NOMO-1 (cell line): ENCODE measurements around the gene SLC5A7.

ENCODE experiments used
- DNase-seq, 2 experiments: peaks; one replicate each; lab custom pipeline; 2025; ENCODE audit not compliant: unreplicated experiment in 2 of 2; lab: John Stamatoyannopoulos, UW

Gene SLC5A7

DNA sequence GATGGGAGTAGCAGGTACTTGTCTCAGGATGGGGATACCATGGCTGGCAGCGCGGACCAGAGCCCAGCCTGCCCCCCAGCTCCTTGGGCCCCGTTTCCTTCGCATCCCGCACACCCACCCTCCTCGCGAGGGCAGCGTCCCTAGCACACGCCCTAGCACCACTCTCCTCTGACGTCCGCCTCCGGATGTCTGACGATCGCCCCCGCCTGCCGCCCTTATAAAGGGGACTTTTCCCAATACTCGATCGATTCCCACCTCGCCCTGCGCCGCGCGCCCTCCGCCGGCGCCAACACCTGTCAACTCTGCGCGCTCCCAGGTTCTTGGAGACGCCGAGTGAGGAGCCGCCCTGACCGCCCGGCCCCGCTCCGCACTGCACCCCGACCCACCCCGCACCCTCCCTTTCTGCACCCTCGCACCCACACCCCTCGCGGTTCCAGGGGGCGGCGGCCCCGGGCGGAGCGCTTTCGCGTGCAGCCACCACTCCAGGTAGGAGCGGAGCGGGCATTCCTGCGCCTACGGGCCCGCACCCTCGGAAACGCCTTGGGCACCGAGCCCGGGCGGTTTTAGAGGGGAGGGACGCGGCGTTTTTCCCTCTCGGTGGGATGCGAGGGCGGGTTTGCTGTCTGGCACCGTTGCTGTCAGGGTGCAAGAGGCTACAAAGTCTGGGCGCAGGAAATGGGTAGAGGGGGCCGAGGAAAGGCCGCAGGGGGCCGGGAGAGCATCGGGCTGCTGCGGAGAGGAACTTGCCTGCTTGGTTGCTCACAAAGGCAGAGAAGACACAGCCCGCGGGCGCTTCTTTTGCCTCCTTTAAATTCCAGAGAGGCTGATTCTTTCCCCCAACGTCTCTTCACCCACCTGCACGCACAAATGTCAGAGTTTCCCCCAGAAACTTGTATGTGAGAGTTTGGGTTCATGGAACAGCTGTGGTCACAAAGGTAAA lies at the start of gene SLC5A7:
TSS of gene SLC5A7 (plus strand) at position 247 of the 940 bp plus-strand sequence. CDS start 1,632 bp downstream, outside the sequence.
- DNase-seq, result no peak

DNA sequence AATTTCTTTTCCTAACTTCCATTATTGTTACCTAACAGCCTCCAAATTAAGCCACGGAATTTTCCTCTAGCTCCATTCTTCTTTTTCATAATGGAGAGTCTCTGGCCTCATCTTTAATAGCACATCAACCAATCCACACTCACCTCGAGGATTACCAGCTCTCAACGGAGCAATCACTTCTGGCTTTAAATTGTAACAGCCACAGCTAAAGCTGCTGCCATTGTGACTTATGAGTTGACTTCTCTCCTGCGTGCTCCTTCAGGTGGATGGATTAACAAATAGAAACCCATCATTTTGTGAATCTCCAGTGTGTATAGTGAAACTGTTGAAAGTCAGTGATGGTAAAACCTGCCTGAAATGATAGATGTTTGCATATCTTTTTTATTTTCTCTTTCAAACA lies 24.9 kb upstream of the SLC5A7 start:
- DNase-seq, result no peak

GRCh38 chr2:107964185-107964584 lies 22.1 kb upstream of the SLC5A7 start:
- no peak for DNase-seq

DNA sequence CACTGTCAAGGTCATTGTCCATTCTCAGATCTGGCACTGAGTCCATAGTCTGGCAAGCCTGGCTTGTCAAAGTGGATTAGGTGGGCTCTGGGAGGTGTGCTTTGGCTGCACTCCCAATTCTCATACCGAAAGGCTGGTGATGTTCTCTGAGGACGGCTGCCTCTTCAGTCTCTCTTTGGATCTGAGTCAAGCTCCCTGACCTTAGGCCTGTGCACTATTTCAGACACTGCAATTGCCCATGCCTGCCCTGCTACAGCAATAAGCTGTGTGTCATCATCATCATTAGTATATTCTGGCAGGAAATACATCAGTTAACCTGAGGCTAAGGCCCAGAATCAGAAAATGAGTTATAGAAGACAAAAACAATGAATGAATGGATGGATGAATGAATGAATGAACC lies 1.6 kb upstream of the SLC5A7 start:
- DNase-seq, result no peak

- no peak for DNase-seq
Observed at GRCh38 chr2:107988108-107988507, 1.8 kb downstream of the SLC5A7 start.

DNA sequence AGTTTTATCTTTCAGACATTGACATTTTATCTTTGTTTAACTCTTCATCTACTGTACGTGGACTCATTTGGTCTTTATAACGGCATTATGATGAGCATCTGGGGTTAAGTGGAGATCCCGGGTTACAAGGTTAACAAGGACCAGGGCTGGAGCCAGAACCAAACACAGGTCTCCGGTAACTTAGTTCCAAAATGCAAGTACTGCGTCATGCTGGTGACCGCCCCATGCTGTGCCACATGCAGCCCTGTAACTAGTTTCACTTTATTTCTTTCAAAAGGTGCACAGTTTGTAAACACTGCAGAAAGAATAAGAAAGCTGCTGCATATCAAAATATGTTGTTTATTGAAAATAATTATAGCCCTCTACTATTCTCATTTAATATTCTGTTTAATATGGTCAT lies 3.1 kb downstream of the SLC5A7 start:
- DNase-seq, result no peak

DNA sequence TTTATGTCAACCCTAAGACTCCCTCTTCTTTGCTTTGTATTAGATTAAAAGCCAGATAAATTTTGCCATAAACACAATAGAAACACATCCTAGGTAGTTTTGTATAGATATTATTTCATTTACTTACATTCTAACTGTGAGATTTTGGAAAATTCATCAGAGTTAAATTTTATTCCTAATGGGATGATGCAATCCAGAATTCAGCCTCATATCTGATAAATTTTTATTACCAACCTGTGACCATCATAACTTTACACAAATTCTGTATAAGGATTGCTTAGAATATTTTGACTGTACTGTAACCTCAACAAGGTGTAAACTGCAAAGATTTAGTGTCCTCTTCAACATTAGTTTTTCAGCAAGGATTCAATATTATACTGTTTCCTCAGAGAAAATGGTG lies 4.4 kb downstream of the SLC5A7 start:
- DNase-seq, result no peak

DNA sequence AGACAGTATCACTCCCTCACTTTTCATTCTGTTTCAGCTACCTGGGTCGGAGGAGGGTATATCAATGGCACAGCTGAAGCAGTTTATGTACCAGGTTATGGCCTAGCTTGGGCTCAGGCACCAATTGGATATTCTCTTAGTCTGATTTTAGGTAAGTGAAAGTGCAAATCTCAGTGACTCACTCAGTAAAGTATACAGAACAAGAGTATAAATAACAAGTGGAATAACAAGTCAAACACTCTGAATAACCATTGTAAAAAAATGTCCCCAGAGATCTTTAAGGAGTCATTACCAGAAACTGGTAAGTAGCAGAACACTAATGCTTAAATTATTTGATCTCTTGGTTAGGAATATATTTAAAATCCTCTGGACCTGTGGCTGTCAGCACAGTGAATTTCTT lies 5.7 kb downstream of the SLC5A7 start:
- DNase-seq, result no peak

DNA sequence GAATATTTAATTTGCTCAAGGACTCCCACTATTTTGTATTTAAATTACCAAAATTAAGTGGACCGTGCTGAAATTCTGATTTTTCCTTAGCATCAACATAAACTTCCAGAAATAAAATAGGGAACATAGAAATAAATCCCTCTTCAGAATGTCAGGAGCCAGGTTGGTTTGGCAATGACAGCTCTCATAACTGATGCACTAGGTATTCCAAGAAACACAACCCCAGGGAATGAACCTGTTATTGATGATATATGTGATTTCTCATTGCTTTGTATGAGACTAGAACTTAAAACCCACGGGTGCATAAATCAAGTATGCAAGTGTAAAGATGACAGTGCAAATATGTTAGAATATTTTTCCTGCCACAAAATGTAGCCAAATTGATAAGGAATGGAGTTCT lies 12.8 kb downstream of the SLC5A7 start:
- DNase-seq, result no peak

- DNase-seq, result no peak
Observed at GRCh38 chr2:108010912-108011591, 24.7 kb downstream of the SLC5A7 start.

- DNase-seq, result no peak
Observed at GRCh38 chr2:108013305-108013704, 27.0 kb downstream of the SLC5A7 start.

DNA sequence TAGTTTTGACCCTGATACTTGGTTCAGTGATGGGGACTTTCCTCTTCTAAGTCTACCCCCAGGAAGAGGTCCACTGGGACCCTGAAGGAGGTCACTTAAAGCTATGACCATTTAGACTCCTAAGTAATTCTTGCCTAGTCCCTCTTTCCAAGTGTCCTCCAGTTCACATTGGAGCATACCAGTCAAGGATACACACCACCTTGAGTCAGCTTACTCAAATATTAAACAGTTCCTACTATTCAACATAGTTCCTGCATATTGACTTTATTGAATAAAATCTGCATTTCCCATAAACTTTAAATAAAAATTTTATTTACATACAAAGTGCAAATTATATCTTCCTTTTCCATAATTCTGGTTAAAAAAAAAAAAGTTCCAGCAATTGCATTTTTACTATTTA lies 36.3 kb downstream of the SLC5A7 start:
- no peak for DNase-seq

DNA sequence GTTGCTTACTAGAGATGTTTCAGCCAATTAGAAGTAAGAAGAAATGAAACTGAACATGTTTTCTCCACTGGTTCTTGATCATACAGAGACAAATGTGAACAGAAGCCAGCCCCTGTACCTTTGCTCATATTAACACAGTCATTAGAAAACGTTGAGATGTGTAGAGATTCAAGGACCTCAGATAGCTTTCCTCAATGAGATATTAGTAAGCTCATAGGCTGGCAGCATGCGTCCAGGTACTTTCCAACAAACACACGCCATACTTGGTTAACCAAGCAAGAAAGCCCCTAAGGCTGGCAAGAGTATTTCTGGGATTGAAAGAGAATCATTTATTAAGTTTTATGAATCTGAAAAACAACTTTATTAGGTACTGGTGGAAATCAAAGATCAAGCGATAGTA lies 37.5 kb downstream of the SLC5A7 start:
- no peak for DNase-seq

DNA sequence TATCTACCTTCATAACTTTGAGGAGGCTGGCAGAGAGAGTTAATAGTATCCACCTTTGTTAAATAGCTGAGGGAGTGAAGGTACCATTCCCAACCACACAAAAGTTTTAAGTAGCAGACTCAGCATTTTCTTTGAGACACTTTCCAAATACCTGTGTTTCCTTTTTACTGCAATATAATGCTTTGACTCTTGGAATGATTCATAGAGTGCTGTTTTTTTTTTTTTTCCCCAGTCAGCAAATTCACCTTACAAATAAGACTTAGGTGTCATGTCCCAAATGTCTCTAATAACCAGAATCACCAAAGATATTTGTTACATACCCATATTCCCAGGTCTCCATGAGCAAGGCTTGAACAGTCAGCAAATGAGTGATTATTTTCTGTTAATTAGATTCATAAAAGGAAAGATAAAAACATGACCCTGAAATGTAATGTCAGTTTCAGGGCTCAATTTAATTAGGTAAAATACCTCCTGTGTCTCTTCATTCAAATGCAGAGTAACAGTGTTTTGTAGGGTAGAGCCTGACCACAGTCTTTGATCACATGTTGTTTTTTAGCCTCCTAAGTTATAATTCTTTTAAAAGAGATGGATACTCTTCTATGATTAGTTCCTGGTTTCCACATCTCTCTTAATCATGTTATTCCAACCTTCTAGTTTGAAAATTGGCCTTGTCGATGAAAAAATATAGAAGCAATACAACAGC lies 39.9 kb downstream of the SLC5A7 start:
- no peak for DNase-seq

GRCh38 chr2:108029496-108029895 lies 43.2 kb downstream of the SLC5A7 start:
- DNase-seq, result no peak

GRCh38 chr2:108029912-108030311 lies 43.6 kb downstream of the SLC5A7 start:
- no peak for DNase-seq

- DNase-seq, result no peak
Observed at GRCh38 chr2:108031471-108031941, 45.2 kb downstream of the SLC5A7 start.

DNA sequence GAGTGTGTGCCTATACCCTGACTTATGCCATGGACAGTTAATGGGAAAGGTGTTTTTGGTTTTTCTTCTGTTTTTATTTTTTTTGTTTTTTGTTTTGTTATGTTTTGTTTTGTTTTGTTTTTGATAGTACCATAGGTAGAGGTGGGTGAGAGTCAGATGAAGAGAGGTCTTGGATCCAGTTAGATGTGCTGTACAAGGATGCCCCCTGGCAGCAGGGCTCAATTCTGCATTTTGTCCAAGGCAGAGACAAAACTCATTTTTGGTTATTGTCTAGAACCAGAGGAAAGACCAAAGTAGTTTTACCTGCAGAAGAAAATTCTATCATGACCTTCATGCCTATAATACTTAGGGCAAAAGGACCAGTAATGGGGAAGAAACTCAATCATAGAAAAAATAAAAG lies 48.5 kb downstream of the SLC5A7 start:
- no peak for DNase-seq

GRCh38 chr2:108048752-108049151 lies 62.4 kb downstream of the SLC5A7 start:
- DNase-seq, result no peak

DNA sequence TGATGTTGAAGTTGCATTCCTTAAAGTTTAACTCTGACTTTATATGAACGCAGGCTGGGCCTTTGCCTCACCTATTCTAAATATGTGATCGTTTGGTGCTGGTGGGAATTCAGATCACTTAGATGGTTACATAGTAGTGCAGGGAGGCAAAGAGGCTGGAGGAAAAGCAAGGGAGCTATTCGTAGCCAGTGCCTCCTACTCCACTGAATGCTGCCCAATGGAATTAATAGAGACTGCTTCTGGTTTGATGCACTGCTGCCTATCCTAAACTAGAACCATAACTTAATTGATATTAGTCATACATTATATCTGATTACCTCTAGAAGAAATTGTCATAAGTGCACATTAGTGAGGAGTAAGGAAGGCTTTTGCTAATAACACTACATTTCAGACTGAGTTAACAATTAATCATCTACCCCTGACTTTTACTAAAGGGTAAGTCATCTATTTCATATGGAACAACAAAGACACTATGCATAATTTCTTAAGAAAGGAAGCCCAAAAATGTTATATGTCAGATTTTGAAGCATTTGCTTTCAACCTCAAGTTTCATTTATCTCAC lies 72.3 kb downstream of the SLC5A7 start:
- no peak for DNase-seq

GRCh38 chr2:108061439-108062042 lies 75.2 kb downstream of the SLC5A7 start:
- DNase-seq, result no peak
